HT-29 (cell line): ENCODE measurements around the gene MUC4. TPM values are rescaled to one million over a fixed set of nuclear protein-coding genes. Genes with fewer than 3 reads are reported as not detected.
"Not testable (repeated sequence)": the region's sequence is repeated elsewhere in the genome, so short reads cannot be mapped to it uniquely, and the experiment has no call there.

Source experiments
- DNase-seq: peaks from one replicate; pipeline ENCODE4 v3.0.0-alpha.2; 2015; ENCODE audit warnings: low spot score
- total RNA-seq: library from RNA; depleted of rRNA; stranded (reverse); fragments of >200 nt; shearing (Covaris generic); gene quantifications from 2 replicates; pipeline ENCODE4 v1.2.3, GENCODE V29; 2014

The MUC4 gene
- total RNA-seq, 1 experiment from 2014 or later: not detected

DNA sequence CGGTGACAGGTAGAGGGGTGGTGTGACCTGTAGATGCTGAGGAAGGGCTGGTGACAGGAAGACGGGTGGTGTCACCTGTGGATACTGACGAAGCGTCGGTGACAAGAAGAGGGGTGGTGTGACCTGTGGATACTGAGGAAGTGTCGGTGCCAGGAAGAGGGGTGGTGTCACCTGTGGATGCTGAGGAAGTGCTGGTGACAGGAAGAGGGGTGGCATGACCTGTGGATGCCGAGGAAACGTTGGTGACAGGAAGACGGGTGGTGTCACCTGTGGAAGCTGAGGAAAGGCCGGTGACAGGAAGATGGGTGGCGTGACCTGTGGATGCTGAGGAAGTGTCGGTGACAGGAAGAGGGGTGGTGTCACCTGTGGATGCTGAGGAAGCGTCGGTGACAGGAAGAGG, 27.7 kb downstream of the MUC4 start:
- not testable (repeated sequence) for DNase-seq

DNA sequence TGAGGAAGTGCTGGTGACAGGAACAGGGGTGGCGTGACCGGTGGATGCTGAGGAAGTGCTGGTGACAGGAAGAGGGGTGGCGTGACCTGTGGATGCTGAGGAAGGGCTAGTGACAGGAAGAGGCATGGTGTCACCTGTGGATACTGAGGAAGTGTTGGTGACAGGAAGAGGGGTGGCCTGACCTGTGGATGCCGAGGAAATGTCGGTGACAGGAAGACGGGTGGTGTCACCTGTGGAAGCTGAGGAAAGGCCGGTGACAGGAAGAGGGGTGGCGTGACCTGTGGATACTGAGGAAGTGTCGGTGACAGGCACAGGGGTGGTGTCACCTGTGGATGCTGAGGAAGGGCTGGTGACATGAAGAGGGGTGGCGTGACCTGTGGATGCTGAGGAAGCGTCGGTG, 30.5 kb downstream of the MUC4 start:
- DNase-seq: not testable (repeated sequence)

GRCh38 chr3:195777975-195778374, 33.8 kb downstream of the MUC4 start:
- no peak for DNase-seq

GRCh38 chr3:195774917-195775316, 36.8 kb downstream of the MUC4 start:
- peak; percentile 59 for DNase-seq

DNA sequence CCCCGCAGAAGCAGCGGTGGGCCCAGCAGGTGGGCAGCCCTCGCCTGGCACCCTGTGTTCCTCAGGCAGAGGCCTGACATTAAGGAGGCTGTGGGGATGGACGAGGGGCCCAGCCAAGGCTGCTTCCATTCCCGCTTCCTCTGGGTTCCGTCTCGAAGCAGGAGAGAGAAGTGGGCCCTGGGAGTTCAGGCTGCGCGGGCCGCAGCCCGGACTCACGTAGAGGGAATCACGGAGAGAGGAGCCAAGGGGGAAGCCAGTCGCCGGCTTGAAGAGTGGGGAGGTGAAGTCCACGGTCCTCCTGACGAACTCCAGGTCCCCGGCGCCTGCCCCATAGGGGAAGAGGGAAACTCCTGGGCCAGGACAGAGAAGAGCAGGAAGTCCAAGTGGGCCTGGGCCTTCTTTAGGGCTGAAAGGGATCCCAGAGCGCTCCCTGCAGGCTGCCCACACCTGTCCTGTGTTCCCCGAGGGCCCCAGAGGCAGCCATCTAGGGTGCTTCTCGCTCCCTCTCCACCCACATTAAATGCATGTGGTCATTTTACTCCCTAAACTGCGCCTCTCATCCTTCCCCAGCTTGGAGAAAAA, 37.7 kb downstream of the MUC4 start:
- DNase-seq: no peak

DNA sequence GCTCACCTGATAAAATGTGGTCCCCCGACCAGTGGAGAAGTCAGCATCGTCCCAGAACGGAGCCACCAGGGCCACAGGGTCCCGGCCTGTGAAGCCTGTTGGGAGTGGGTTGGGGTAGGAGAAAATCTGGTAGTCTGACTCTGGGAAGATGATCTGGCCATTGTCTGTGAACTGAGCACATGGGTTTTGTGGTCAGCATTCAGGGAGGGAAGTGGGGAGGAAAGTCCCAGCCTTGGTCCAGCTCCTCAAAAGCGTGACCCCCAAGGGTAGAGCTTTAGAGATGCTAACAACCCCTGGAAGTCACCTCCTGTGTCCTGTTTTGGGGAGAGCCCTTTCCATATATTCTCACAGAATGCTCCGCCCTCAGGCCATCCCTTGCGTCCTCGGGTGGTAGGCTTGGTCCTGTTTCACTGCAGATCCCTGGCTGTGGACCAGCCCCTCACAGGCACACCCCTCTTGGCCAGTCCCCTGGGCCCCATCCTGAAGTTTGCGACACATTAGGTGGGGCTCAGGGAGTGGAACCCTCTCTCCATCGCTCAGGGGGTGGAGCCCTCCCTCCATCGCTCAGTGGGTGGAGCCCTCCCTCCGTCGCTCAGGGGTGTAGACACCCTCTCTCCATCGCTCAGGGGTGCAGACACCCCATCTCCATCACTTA, 40.0 kb downstream of the MUC4 start:
- DNase-seq: no peak

DNA sequence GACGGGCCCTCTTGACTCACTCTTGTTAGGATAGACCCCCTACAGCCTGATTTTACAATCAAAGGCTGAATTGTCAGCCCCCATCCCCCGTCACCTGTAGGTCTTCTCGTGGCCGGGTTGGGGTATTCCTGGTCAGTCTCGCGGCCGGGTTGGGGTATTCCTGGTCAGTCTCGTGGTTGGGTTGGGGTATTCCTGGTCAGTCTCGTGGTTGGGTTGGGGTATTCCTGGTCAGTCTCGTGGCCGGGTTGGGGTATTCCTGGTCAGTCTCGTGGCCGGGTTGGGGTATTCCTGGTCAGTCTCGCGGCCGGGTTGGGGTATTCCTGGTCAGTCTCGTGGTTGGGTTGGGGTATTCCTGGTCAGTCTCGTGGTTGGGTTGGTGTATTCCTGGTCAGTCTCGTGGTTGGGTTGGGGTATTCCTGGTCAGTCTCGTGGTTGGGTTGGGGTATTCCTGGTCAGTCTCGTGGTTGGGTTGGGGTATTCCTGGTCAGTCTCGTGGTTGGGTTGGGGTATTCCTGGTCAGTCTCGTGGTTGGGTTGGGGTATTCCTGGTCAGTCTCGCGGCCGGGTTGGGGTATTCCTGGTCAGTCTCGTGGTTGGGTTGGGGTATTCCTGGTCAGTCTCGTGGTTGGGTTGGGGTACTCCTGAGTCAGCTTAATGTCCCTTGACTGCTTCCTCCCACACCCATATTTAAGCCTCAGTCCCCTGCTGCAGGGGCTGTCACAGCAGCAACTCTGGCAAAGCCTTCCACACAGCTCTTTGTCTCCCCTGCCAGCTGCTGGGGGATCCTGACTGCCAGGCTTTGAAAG, 40.7 kb downstream of the MUC4 start:
- DNase-seq: not testable (repeated sequence)

DNA sequence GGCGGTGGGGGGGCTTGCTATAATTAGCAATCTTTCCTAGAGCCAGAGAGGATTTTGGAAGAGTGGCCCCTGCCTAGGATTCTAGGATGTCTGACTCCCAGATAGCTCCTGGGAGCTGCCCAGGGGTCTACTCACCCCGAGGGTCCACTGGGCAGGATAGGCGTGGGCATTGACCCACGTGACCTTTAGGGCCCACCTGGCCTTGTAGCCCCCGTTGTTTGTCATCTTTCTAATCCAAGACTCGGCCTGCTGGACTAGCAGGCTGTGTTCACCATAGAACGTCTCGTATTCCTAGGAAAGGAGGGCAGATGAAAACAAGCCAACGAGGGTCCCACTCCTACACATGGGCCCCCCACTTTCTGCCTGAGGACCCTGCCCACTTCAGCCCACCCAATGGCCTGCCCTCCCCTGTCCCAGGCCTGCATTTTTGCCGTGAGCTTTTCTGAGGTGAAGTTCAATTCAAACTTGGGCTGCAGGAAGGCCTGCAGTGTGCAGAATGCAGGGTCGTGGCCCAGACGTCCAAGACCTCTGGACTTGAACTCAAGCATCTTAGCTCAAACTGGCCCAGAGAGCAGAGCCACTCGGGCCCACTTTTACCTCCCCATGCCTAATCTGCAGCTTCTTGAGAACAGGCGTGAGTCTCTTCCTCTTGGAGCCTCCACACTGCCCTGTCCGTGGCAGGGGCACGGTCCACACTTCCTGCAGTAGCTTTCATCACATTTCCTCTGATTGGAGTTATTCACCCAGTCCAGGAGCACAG, 41.5 kb downstream of the MUC4 start:
- no peak for DNase-seq

DNA sequence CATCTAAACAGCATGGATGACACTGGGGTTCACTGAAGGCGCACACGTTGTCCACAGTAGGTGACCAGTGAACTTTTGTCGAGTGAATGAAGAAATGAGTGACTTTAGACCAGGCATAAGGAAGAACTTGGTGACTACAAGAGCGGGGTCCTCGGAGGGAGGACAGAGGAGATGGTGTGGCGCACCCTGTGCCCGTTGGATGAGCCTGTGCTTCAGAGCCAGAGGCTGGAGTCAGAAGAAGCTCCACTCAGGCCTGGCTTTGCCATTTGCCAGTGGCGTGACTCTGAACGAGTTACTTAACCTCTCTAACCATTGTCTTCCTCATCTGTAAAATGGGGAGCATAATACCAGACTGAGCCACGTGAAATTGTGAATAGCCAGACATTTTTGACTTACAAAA, 42.2 kb downstream of the MUC4 start:
- DNase-seq: no peak

- no peak for DNase-seq
Measured at GRCh38 chr3:195768831-195769303, 42.9 kb downstream of the MUC4 start.

DNA sequence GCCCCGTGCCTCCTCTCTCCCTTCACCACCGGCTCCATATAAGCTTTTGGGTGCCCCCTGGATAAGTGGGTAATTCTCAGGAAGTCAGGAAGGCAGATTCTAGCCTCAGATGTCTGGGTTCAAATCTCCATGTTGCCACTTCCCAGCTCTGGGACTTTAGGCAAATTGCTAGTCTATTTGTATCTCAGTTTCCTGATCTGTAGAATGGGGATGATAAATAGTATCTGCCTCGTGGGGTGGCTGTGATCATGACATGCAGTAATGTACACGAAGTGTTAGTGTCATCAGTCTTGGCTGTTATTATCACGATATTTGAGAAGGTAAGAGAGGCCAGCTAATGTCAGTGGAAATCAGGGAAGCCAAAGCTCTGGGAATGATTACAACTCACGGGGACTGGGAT, 43.3 kb downstream of the MUC4 start:
- no peak for DNase-seq

DNA sequence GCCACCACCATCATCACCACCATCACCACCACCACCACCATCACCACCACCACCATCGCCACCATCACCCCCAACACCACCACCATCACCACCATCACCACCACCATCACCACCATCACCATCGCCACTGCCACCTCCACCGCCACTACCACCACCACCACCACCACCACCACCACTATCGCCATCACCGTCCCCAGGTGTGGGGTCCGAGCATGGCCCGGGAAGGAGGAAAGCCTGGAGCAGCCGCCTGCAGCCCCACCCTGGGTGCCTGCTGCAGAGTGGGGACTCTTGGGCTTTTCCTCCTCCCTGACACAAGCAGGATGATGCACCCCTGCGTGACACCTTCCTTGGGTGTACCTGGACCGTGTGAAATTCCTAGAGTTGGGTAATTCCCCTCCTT, 43.9 kb downstream of the MUC4 start:
- DNase-seq: no peak

- no peak for DNase-seq
Measured at GRCh38 chr3:195766671-195767070, 45.1 kb downstream of the MUC4 start.

- DNase-seq: no peak
Measured at GRCh38 chr3:195764961-195765706, 46.6 kb downstream of the MUC4 start.

DNA sequence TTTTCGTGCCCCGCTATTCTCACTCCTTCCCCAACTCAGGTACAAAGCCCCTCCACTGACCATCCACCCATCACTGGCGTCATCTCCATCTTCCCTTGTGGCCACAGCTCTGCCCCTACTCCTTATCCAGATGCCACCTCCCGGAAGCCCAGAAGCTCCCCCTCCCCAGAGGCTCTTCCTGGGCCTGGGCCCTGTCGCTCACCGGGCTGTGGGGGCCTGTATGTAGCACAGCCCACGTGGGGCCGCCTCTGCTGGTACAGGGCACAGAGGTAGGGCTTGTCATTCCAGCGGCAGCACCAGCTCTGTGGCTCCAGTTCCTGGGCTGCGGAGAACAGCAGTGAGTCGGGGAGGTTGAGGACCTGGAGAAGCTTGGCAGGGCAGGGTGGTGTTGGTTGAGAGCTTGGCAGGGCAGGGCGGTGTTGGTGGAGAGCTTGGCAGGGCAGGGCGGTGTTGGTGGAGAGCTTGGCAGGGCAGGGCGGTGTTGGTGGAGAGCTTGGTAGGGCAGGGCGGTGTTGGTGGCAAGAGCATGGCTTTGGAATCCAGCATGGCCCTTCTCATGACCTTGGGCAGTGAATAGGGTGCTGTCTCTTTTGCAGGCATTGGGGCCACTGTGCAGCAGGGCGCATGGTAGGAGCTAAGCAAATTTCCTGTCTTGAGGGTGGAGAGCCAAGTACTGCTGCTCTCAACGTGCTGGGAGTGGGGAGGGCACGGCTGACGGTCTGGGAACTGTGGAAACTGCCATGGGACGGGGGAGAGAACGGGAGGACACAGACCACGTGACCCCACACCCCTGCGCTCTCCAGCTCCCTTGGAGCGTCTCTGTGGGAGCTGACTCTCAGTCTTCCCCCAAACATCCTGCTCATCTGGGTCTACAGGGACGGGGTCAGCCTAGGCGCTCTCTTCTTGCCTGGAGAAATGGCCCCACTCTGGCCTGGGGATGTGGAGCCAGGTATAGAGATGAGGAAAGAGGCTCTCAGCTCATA, 47.6 kb downstream of the MUC4 start:
- DNase-seq: no peak

GRCh38 chr3:195763076-195763830, 48.5 kb downstream of the MUC4 start:
- DNase-seq: no peak

GRCh38 chr3:195762611-195763010, 49.1 kb downstream of the MUC4 start:
- no peak for DNase-seq

- DNase-seq: no peak
Measured at GRCh38 chr3:195762249-195762585, 49.5 kb downstream of the MUC4 start.

DNA sequence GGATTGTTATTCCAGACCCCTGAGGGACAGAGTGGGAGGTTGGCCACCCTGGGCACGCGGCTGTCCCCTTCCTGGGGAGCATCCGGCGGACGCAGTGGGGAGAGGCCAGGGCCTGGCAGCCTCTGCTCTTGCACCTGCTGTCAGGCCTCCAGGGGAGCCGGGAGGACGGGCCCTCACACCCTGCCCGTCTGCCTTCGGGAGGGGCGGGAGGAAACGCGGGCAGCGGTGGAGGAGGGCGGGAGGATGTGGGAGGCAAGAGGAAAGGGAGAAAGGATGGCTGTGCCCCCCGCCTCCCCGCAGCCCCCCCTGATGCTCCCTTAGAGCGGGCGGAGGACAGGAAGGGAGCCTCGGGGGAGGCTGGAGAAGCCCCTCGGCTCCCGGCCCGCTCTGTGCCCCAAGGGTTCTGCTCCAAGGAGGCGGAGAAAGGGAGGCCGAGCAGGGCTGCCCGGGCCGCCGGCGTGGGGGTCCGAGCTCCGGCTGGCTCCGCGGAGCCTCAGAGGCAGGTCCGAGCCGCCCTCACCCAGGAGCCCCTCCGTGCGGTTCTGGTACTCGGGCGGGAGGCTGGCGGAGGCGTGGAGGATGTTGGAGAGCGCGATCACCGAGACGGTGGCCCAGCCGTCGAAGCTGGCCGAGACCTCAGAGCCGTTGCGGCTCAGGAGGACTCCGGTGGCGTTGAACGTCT, 50.0 kb downstream of the MUC4 start:
- DNase-seq: no peak
